ENCODE results near the gene LIPG. TPM values are rescaled to one million over a fixed set of nuclear protein-coding genes. Genes with fewer than 3 reads are reported as not detected.

Gene LIPG
- total RNA-seq, 2 donors from 2014 or later: 0.36 to 28.5 TPM

- Histone ChIP-seq H3K27me3 (replicated peaks; ENCODE audit: insufficient read depth) (no peaks in the 10 kb centered on the region), H3K36me3 (no peaks in the 10 kb centered on the region), H3K4me1 (replicated peaks) (peaks cover 9% of the 10 kb centered on the region), H3K9me3 (no peaks in the 10 kb centered on the region), H3K27ac (no peak overlapping the region), H3K4me3 (no peak overlapping the region)
- intact Hi-C loops (cut with DNase I): loop anchor here (5.0 kb wide), 1 partner anchor 61 kb away; the partner anchor contains the start of gene LIPG
- TF ChIP-seq POLR2A (IDR thresholded peaks at IDR 0.05) (no peak), CTCF (IDR thresholded peaks at IDR 0.05) (no peak), POLR2AphosphoS5 (IDR thresholded peaks at IDR 0.05) (no peak)
- DNase-seq (ENCODE audit: low spot score): no peak
- WGBS: 92% methylated on average over 6 of the region's 6 CpGs
These were observed 61.7 kb downstream of the LIPG start for GRCh38 chr18:49623571-49623970.

- DNase-seq (ENCODE audit: low spot score): no peak
- no peaks in the 10 kb centered on the region for H3K36me3 ChIP-seq
- no peaks in the 10 kb centered on the region for H3K4me1 ChIP-seq (replicated peaks)
- H3K27ac ChIP-seq: no peak overlapping the region
- no peaks in the 10 kb centered on the region for H3K9me3 ChIP-seq
- intact Hi-C loops (cut with DNase I): no loop called here
- 75% methylated on average over 9 of the region's 9 CpGs for WGBS
- TF ChIP-seq POLR2A (IDR thresholded peaks at IDR 0.05): no peak
- no peak for TF ChIP-seq CTCF (IDR thresholded peaks at IDR 0.05)
- no peak for TF ChIP-seq POLR2AphosphoS5 (IDR thresholded peaks at IDR 0.05)
- H3K4me3 ChIP-seq: no peak overlapping the region
- no peaks in the 10 kb centered on the region for H3K27me3 ChIP-seq (replicated peaks; ENCODE audit: insufficient read depth)
These were observed 63.3 kb downstream of the LIPG start for GRCh38 chr18:49625021-49625691.

- no peak overlapping the region for H3K27ac ChIP-seq
- no peaks in the 10 kb centered on the region for H3K9me3 ChIP-seq
- DNase-seq (ENCODE audit: low spot score): no peak
- intact Hi-C loops (cut with DNase I): no loop called here
- H3K4me3 ChIP-seq: no peak overlapping the region
- H3K4me1 ChIP-seq (replicated peaks): no peaks in the 10 kb centered on the region
- no peaks in the 10 kb centered on the region for H3K36me3 ChIP-seq
- no peaks in the 10 kb centered on the region for H3K27me3 ChIP-seq (replicated peaks; ENCODE audit: insufficient read depth)
- TF ChIP-seq CTCF (IDR thresholded peaks at IDR 0.05) (no peak), POLR2A (IDR thresholded peaks at IDR 0.05) (no peak), POLR2AphosphoS5 (IDR thresholded peaks at IDR 0.05) (no peak)
- 78% methylated on average over 8 of the region's 8 CpGs for WGBS
These were observed 65.1 kb downstream of the LIPG start for GRCh38 chr18:49626842-49627467.

GRCh38 chr18:49628119-49628518 is 66.3 kb downstream of the LIPG start:
- intact Hi-C loops (cut with DNase I): no loop called here
- Histone ChIP-seq H3K27ac (no peak overlapping the region), H3K27me3 (replicated peaks; ENCODE audit: insufficient read depth) (no peaks in the 10 kb centered on the region), H3K4me3 (no peak overlapping the region), H3K9me3 (no peaks in the 10 kb centered on the region), H3K4me1 (replicated peaks) (no peaks in the 10 kb centered on the region), H3K36me3 (no peaks in the 10 kb centered on the region)
- TF ChIP-seq CTCF (IDR thresholded peaks at IDR 0.05) (no peak), POLR2AphosphoS5 (IDR thresholded peaks at IDR 0.05) (no peak), POLR2A (IDR thresholded peaks at IDR 0.05) (no peak)
- no peak for DNase-seq (ENCODE audit: low spot score)
- 95% methylated on average over 3 of the region's 3 CpGs for WGBS

Data from prostate gland (tissue), 2 donors.